Fibroblast of lung (primary cell): ENCODE results near the gene HEPACAM. TPM values are rescaled to one million over a fixed set of nuclear protein-coding genes. Genes with fewer than 3 reads are reported as not detected.
"Not testable (repeated sequence)": the region's sequence is repeated elsewhere in the genome, so short reads cannot be mapped to it uniquely, and the experiment has no call there.

Experiments used
- DNase-seq, 2 donors: peaks; one replicate each; pipeline versions ENCODE4 v3.0.0 to v3.0.0-alpha.2; 2010; ENCODE audit warnings: low read depth in 2 of 2
- H2AFZ ChIP-seq: 2 replicates; pipeline ENCODE4 v1.5.1; 2012; ENCODE audit warnings: low read length, control low read depth, inconsistent platforms
- H3K27ac ChIP-seq: 2 replicates; pipeline ENCODE4 v1.5.1; 2011; ENCODE audit warnings: low read length, control low read depth; ENCODE audit not compliant: insufficient read depth
- H3K27me3 ChIP-seq: 2 replicates; pipeline ENCODE4 v1.5.1; 2011; ENCODE audit warnings: mild to moderate bottlenecking, low read length; ENCODE audit not compliant: control insufficient read depth, insufficient read depth
- H3K36me3 ChIP-seq: 2 replicates; pipeline ENCODE4 v1.5.1; 2011; ENCODE audit warnings: low read length; ENCODE audit not compliant: control insufficient read depth, insufficient read depth
- H3K4me1 ChIP-seq: 2 replicates; pipeline ENCODE4 v1.5.1; 2011; ENCODE audit warnings: low read length; ENCODE audit not compliant: control insufficient read depth, insufficient read depth; ENCODE audit errors: extremely low read depth
- H3K4me2 ChIP-seq: 2 replicates; pipeline ENCODE4 v1.5.1; 2011; ENCODE audit warnings: low read length, control low read depth; ENCODE audit not compliant: insufficient read depth; ENCODE audit errors: extremely low read depth
- H3K4me3 ChIP-seq, 4 experiments: fragments of 200-600 bp in 1 of 4; sonication (generic) in 1 of 4; replicated peaks in 1 of 4; 2 replicates each; pipeline ENCODE4 v1.5.1; 2011 to 2016; ENCODE audit warnings: low read length in 4 of 4, low read depth in 3 of 4, mild to moderate bottlenecking in 3 of 4, control low read depth in 2 of 4, inconsistent platforms in 1 of 4, mixed read lengths in 1 of 4; ENCODE audit not compliant: insufficient read depth in 1 of 4; ENCODE audit errors: control extremely low read depth in 1 of 4
- H3K79me2 ChIP-seq: 2 replicates; pipeline ENCODE4 v1.5.1; 2012; ENCODE audit warnings: mild to moderate bottlenecking, low read length, inconsistent platforms; ENCODE audit not compliant: control insufficient read depth, insufficient read depth
- H3K9ac ChIP-seq: 2 replicates; pipeline ENCODE4 v1.5.1; 2011; ENCODE audit warnings: mild to moderate bottlenecking, low read length, control low read depth; ENCODE audit not compliant: insufficient read depth
- H3K9me3 ChIP-seq: 2 replicates; pipeline ENCODE4 v1.5.1; 2012; ENCODE audit warnings: low read depth, low read length; ENCODE audit not compliant: control insufficient read depth, insufficient read depth
- H4K20me1 ChIP-seq: 2 replicates; pipeline ENCODE4 v1.5.1; 2011; ENCODE audit warnings: low read length; ENCODE audit not compliant: control insufficient read depth, insufficient read depth; ENCODE audit errors: extremely low read depth
- EZH2 ChIP-seq: IDR thresholded peaks from 2 replicates; pipeline ENCODE4 v1.5.1; 2012; ENCODE audit warnings: low read length, control low read depth, mild to moderate bottlenecking; ENCODE audit errors: missing control alignments
- polyA plus RNA-seq, 2 donors: library from polyadenylated mRNA; depleted of rRNA in 1 of 2; stranded (reverse) in 1 of 2; unstranded in 1 of 2; fragments of >200 nt; gene quantifications; 2 replicates each; pipeline ENCODE4 v1.2.1, GENCODE V29; 2011 to 2012; ENCODE audit warnings: missing spikeins in 1 of 2
- total RNA-seq: library from RNA; depleted of rRNA; stranded (reverse); fragments of >200 nt; gene quantifications from 2 replicates; pipeline ENCODE4 v1.2.1, GENCODE V29; 2014
- TF ChIP-seq, protein P1 (sequence below), 2 donors: IDR thresholded peaks in 1 of 2; conservative IDR thresholded peaks in 1 of 2; 1 replicate in 1 of 2; 2 replicates in 1 of 2; pipeline ENCODE4 v1.5.1; 2011 to 2012; ENCODE audit warnings: low read length in 2 of 2, control low read depth in 1 of 2, inconsistent platforms in 1 of 2, low read depth in 1 of 2, mild to moderate bottlenecking in 1 of 2

Gene HEPACAM
- total and polyA plus RNA-seq, 2 donors (not counting 1 experiment from before 2014, with no cell fraction given), result under 0.01 to 0.11 TPM

DNA sequence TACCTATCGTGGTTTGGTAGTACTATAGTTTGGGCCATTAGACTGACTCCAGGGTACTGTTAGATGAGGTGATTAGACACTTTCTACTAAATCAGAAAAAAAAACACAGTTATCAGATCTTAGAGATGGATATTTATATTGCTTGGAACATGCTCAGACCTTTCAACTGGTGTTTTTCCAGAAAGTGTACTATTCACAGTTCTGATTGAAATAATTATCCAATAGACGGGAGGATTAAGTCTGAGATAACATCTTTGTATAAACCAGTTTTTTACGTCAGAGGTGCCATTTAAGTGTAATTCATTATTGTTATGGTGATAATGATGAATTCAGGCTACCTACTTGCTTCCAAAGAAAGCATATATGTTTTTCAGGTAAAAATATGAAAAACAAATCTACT, 40.7 kb upstream of the HEPACAM start:
- no peak for TF ChIP-seq EZH2
- TF ChIP-seq, protein P1, sequence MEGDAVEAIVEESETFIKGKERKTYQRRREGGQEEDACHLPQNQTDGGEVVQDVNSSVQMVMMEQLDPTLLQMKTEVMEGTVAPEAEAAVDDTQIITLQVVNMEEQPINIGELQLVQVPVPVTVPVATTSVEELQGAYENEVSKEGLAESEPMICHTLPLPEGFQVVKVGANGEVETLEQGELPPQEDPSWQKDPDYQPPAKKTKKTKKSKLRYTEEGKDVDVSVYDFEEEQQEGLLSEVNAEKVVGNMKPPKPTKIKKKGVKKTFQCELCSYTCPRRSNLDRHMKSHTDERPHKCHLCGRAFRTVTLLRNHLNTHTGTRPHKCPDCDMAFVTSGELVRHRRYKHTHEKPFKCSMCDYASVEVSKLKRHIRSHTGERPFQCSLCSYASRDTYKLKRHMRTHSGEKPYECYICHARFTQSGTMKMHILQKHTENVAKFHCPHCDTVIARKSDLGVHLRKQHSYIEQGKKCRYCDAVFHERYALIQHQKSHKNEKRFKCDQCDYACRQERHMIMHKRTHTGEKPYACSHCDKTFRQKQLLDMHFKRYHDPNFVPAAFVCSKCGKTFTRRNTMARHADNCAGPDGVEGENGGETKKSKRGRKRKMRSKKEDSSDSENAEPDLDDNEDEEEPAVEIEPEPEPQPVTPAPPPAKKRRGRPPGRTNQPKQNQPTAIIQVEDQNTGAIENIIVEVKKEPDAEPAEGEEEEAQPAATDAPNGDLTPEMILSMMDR (conservative IDR thresholded peaks at IDR 0.05 in 1 of 2, IDR thresholded peaks at IDR 0.05 in 1 of 2; ENCODE audit: low read depth in 1 of 2, low read length in 2 of 2), result no peak

DNA sequence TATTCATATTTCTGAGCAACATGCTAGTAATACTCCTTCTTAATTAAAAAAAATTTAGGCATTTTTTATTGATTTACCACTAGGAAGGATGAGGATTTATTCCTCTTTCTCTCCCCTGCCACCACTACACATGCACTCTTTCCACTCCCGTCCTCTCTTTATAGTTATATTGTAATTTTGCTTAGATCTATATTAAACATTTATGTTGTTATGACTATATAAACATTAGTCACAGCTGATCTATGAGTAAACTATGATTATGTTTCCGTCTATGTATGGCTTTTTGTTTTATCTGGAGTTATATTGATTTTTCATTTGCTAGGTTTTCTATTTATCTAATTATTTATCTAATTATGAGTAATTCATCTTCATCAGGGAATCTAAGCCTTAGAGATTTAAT, 36.0 kb upstream of the HEPACAM start:
- Histone ChIP-seq H3K27ac (no peak overlapping the region), H4K20me1 (no peaks in the 10 kb centered on the region), H3K36me3 (no peaks in the 10 kb centered on the region), H2AFZ (no peak overlapping the region), H3K4me3 (no peak overlapping the region), H3K9ac (no peak overlapping the region), H3K27me3 (no peaks in the 10 kb centered on the region), H3K9me3 (no peaks in the 10 kb centered on the region), H3K4me2 (no peak overlapping the region), H3K79me2 (no peaks in the 10 kb centered on the region), H3K4me1 (no peaks in the 10 kb centered on the region)
- no peak for TF ChIP-seq EZH2
- TF ChIP-seq, protein P1 (conservative IDR thresholded peaks at IDR 0.05 in 1 of 2, IDR thresholded peaks at IDR 0.05 in 1 of 2; ENCODE audit: low read depth in 1 of 2, low read length in 2 of 2), result no peak
- DNase-seq, result no peak

More for the DNA sequence above, 40.7 kb upstream of the HEPACAM start:
- no peaks in the 10 kb centered on the region for H3K27me3 ChIP-seq
- H3K27ac ChIP-seq, result no peak overlapping the region
- no peaks in the 10 kb centered on the region for H3K36me3 ChIP-seq
- no peak overlapping the region for H2AFZ ChIP-seq
- no peak overlapping the region for H3K4me3 ChIP-seq
- H3K9me3 ChIP-seq, result no peaks in the 10 kb centered on the region
- no peaks in the 10 kb centered on the region for H3K79me2 ChIP-seq
- no peaks in the 10 kb centered on the region for H3K4me1 ChIP-seq
- H3K4me2 ChIP-seq, result no peak overlapping the region
- no peak overlapping the region for H3K9ac ChIP-seq
- no peaks in the 10 kb centered on the region for H4K20me1 ChIP-seq
- no peak for DNase-seq

DNA sequence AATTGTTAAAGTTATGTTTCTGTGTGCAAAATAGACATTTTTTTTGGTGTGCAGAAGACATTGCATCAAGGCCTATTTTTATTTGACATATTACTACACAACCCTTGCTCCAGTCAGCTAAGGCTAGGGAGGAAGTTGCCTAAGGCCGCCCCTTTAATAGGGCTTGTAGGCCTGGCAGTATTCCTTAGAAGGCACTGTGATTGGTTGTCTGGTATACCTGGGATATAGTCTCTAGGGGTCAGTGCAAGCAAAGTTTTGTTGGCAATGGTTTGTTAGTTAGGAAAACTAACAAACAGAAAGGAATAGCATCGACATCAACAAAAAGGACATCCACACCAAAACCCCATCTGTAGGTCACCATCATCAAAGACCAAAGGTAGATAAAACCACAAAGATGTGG, 35.1 kb upstream of the HEPACAM start:
- Histone ChIP-seq H3K27me3 (no peaks in the 10 kb centered on the region), H3K79me2 (no peaks in the 10 kb centered on the region), H3K9me3 (no peaks in the 10 kb centered on the region), H3K9ac (no peak overlapping the region), H4K20me1 (no peaks in the 10 kb centered on the region), H2AFZ (no peak overlapping the region), H3K36me3 (no peaks in the 10 kb centered on the region), H3K4me2 (no peak overlapping the region), H3K27ac (no peak overlapping the region), H3K4me1 (no peaks in the 10 kb centered on the region), H3K4me3 (no peak overlapping the region)
- DNase-seq, result peak; percentile 24 to 60
- TF ChIP-seq, protein P1 (conservative IDR thresholded peaks at IDR 0.05 in 1 of 2, IDR thresholded peaks at IDR 0.05 in 1 of 2; ENCODE audit: low read depth in 1 of 2, low read length in 2 of 2), result peak in 1 of 2 donors; percentile 7
- TF ChIP-seq EZH2, result no peak

DNA sequence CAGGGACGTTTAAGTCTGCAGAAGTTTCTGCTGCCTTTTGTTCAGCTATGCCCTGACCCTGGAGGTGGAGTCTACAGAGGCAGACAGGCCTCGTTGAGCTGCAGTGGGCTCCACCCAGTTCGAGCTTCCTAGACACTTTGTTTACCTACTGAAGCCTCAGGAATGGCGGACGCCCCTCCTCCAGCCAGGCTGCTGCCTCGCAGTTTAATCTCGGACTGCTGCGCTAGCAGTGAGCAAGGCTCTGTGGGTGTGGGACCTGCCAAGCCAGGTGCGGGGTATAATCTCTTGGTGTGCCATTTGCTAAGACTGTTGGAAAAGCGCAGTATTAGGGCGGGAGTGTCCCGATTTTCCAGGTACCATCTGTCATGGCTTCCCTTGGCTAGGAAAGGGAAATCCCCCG, 32.4 kb upstream of the HEPACAM start:
- not testable (repeated sequence) for H2AFZ ChIP-seq, DNase-seq, H3K9me3 ChIP-seq, H3K36me3 ChIP-seq, H4K20me1 ChIP-seq, H3K9ac ChIP-seq, H3K27me3 ChIP-seq, H3K4me2 ChIP-seq, H3K4me3 ChIP-seq, H3K27ac ChIP-seq, H3K79me2 ChIP-seq, H3K4me1 ChIP-seq
